Measurements from ENCODE around the gene MACROD2.

DNA sequence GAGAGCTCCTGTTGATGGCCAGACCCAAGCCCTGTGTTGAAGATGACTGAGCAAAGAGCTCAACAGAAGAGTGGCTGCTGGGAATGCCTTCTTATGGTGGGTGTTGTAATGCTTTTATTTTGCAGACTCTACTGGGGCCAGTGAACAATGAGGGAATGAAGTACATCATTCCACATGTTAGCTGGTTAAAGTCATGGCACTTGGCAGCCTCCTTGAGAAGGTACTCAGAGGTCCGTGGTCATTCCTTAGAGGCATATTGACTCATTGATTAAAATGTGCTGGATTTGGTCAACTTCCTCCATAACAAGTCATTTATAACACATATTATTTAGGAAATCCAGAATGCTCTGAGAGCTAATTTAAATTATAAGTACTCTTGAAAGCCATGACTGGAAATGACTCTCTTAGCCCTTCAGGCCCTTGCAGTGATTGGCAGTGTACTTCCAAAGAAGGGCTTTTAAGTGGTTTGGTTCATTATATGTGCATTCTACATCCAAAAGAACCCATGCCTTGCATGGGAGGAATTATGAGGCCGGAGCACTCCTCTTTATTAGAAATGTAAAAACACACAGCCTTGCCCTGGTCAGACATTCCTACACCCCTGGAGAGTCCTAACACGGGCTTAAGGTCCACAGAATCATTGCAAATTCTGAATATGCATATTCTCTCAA, 1601.0 kb downstream of the MACROD2 start:
- TF ChIP-seq TCF7L2 (IDR thresholded peaks at IDR 0.05; ENCODE audit: borderline replicate concordance, low read depth, low read length), result no peak
- TF ChIP-seq ZNF561 (tag by site-specific recombination; IDR thresholded peaks at IDR 0.05; ENCODE audit: borderline replicate concordance), result no peak
- TF ChIP-seq CTCF (tag by site-specific recombination; IDR thresholded peaks at IDR 0.05), result no peak
- TF ChIP-seq, protein P1, sequence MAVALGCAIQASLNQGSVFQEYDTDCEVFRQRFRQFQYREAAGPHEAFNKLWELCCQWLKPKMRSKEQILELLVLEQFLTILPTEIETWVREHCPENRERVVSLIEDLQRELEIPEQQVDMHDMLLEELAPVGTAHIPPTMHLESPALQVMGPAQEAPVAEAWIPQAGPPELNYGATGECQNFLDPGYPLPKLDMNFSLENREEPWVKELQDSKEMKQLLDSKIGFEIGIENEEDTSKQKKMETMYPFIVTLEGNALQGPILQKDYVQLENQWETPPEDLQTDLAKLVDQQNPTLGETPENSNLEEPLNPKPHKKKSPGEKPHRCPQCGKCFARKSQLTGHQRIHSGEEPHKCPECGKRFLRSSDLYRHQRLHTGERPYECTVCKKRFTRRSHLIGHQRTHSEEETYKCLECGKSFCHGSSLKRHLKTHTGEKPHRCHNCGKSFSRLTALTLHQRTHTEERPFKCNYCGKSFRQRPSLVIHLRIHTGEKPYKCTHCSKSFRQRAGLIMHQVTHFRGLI (tag by site-specific recombination; IDR thresholded peaks at IDR 0.05), result no peak
- no peak for TF ChIP-seq GLI4 (tag by site-specific recombination; IDR thresholded peaks at IDR 0.05)
- TF ChIP-seq REST (tag by site-specific recombination; IDR thresholded peaks at IDR 0.05), result no peak
- no peak for TF ChIP-seq ZNF423 (tag by site-specific recombination; IDR thresholded peaks at IDR 0.05)
